HG03565 (cell line): ENCODE results near the gene NPM1.

Source experiments
- ATAC-seq: cut with Tn5 transposase; IDR thresholded peaks from one replicate; pipeline ENCODE4 v1.9.1; 2021; ENCODE audit warnings: mild to moderate bottlenecking, moderate library complexity; ENCODE audit not compliant: unreplicated experiment

The NPM1 gene

DNA sequence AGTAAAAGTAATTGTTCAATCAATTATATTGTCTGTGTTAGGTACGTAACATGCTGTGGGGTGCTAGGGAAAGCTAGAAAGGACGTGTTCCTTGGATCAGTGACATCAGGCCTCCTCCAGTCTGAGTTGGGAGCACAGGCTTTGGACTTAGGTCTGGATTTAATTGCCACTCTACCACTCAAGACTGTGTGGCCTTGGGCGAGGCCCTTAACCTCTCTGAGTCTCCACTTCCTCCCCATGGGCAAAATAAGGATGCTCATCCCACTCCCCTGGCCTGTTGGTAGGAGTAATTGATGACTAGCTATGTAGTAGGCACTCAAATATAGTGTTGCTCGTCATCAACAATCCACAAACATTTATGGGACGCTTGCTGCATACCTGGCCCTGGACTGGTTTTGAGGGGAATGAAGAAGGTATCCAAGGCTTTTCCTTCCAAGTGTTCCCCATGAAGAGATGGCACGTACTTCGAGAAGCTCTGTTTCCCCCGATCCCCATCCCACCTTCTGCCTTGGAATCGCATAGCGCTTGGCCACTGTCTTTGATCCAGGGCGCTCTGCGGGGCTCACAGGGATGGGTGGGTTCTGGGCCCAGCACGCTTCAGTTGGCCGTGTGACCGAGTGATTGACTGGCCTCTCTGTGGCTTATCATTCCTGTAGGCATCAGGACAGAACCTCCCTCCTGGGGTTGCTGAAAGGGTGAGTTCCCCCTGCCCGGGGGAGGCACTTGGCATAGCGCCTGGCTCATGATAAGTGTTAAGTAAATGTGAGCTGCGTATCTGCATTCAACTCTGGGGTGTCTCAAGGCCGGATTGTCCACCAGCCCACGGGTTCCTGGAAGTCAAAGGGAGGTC, 39.9 kb downstream of the NPM1 start:
- ATAC-seq = no peak

DNA sequence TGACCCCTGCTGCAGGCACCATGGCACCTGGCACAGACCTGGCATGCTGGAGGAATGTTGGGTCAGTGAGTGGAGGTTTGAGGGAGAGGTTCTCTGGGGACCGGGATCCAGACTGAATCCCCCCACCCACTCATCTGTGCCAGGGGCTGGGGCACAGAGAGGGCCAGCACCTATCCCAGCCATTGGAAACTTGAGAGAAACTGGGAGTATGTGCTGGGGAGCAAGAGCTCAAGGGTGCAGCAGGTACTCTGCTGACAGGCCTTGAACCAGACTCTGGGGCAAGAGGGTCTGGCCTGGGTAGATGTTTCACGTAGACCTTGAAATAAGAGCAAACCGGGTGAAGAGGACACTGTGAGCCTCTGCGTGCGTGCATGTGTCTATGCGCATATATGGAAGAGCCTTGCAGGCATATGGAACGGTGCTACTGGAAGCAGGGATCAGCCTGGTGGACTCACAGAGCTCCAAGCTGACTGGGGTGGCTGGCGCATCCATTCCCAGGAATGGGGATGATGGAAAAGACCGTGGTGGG, 40.6 kb downstream of the NPM1 start:
- no peak for ATAC-seq

GRCh38 chr5:171428809-171429542, 41.3 kb downstream of the NPM1 start:
- ATAC-seq = no peak

DNA sequence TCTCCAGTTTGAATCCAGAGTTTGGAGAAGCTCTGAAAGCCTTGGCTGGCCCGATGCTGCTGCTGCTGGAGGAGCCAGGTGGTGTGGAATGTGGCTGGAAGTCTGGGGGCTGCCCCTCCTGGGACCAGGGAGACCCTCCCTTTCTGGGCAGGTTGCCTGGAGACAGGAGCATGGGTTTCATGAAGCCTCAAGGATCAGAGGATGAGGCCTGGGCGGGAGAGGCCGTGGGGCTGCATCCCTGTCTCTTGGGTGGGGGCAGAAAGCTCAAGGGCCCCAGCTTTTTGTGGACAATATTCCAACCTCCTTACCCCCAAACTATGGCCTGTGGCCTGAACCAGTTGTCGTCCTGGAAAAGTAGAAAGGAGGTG, 41.9 kb downstream of the NPM1 start:
- no peak for ATAC-seq

DNA sequence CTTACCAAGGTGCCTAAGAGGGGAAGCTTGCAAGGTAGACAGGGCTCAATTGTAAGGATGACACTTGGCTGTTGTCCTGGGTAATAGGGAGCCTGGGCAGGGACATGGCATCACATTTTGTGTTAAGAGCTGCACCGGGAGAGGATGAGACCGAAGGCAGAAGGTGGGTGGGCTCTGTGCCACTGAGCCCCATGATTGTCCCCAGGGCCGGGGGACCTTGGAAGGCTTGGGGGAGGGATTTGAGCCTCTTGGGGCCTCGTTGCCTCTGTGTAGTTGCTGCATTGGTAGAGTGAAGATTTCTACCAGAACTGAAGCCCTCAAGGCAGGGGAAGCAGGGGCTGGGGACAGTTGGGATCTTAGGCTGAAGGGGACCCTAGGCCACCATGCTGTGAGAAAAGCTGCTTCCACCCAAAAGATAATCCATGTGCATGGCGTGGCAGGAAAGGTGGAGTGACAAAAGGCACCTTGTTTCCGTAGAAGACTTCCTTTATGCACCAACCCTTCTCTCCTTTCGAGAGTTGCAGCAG, 43.7 kb downstream of the NPM1 start:
- ATAC-seq = no peak

DNA sequence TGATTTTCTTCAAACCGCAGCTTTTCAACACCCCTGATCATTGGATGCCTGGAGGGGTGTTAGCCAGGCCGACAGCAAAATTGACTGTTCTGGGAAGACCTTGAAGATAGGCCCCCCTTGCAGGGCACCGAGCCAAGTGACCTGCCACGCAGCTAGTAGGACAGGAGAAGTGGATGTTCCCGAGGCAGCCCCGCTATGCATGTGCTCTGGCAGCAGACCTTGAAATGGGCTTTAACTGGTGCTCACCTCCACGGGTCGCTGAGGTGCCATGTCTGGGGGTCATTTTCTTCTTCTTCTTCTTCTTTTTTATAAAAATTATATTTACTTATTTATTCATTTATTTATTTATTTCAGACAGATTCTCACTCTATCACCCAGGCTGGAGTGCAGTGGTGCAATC, 44.4 kb downstream of the NPM1 start:
- no peak for ATAC-seq

DNA sequence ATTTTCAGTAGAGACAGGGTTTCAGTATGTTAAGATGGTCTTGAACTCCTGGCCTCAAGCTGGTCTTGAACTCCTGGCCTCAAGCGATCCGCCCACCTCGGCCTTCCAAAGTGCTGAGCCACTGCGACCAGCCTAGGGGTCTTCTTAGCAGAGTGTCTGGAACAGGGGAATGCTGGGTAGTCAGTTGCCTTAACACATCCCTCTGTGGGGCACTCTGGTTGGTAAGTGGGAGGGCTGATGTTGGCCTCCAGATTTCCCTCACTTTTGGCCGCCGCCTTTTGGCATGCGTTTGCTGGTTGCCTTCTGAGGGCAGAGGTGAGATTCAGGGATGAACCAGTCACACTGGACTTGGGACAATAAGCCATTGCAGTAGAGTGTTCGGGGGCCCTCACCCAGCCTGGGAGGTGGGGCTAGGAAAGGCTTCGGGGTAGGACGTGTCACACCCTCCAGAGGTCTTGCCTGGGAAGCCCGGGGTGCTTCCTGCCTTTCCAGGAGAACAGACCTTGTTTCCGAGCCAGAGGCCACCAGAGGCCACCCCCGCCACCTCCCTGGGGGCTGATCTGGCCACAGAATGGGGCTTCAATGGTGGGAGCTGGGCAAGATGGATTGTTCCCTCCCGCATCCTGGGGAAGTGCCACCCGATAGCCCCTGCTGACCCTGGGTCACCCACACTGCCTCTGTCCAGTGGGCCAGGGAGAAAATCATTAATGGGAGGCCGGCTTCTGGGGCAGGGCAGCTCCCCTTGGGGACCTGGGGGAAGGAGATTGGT, 45.1 kb downstream of the NPM1 start:
- no peak for ATAC-seq

DNA sequence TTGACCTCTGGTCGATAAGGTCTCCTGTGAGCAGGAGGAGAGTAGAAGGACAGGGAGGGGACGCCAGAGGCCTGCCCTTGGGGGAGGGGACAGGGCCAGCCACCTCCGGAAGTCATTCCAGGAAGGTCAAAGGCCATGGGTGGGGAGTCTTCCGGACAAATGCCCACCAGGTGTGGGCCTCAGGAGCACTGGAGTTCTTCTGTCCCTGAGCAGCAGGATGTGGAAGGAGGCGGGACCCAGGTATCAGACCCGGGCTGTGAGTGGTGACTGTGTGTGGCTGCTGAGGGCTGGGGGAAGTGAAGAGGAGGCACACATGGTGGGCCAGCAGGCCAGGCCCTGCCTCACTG, 45.7 kb downstream of the NPM1 start:
- no peak for ATAC-seq

DNA sequence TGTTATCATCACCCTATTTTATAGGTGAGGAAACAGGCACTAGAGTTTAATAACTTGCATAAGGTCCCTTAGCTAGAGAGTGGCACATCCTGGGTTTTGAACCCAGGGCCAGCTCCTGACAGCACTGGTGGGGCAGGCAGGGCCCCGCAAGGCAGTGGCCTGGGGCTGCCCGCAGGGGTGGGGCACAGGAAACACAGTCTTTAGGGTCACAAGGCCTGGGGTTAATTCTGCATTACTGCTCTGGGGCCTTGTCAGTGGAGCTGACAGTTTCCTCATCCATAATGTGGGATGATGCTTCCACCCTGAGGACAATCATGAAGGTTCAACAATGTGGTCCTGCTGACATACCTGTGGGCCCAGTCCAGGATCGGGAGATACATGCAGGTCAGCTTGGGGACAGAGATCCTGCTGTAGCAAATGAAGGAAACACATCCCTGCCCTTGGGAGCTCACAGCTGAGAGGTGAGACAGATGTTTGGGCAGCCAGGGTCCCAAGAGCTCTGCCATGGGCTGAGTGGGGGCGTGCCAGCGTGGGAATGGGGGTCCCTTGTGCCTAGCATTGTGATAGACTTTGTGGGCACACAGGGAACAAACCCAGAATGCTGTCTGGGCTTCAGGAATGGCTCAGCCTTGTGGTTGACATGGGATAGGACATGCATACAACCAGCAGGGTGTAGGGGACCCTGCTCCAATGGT, 46.5 kb downstream of the NPM1 start:
- no peak for ATAC-seq

DNA sequence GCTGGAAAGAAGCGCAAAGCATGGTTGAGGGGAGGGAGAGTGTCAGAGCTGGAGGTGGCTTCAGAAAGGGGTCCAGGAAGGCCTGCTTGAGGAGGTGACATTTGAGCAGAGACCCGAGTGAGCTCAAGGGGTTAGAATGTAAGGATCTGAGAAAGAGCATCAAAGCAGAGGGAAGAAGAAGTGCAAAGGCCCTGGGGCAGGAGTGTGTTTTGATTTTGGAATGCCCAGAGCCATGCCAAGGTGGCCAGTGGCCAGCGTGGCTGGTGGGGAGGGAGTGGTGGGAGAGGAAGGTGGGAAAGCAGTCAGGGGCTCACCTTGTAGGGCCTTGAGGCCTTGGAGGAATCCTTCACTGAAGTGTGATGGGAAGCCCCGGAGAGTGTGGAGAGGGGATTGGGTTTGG, 47.2 kb downstream of the NPM1 start:
- no peak for ATAC-seq

- ATAC-seq = no peak
Measured at GRCh38 chr5:171435908-171436307, 48.3 kb downstream of the NPM1 start.

GRCh38 chr5:171436804-171437285, 49.2 kb downstream of the NPM1 start:
- ATAC-seq = no peak

DNA sequence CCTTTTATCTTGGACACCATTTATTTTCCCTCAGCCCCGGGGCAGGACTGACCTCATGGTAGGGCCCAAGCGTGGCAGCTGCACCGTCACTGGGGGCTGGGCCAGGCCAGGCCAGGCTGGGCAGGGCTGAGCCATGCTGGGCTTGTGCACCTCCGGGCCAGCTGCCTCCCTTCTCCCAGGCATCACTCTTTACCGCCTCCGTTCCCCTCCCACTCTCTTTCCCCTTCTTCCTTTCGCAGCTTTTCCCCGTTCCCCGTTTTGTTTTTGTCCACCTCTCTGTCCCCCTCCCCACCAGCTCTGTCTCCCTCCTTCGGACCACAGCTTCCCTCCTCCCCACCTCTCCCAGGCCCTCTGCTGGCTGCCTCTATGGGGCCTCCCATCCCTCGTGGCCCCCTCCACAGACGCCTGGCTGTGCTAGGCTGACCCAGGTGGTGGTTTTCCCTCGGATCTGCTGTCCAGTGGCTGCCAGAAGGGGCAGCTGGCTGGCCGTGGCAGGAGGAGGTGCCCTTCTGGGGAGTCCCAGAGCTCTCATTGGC, 49.7 kb downstream of the NPM1 start:
- ATAC-seq = no peak

- no peak for ATAC-seq
Measured at GRCh38 chr5:171438738-171439137, 51.1 kb downstream of the NPM1 start.

- no peak for ATAC-seq
Measured at GRCh38 chr5:171441246-171441791, 53.7 kb downstream of the NPM1 start.

GRCh38 chr5:171442287-171443042, 54.8 kb downstream of the NPM1 start:
- no peak for ATAC-seq

DNA sequence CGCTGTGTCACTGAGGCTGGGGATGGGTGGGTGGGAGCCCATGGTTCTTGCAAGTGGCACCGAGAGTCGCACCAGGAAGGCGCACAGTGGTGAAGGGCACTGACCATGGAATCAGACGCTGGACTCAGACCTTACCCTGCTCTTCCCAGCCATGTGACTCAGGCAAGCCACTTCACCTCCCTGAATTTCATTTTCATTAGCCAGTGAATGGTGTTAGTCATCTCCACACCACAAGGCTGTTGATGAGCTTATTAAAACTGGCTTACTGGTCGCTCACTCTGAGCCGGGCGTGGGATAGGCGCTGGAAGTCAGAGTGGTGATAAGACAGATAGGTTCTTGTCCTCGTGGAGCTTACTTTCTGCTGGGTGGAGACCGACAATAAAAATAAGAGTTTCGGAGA, 56.9 kb downstream of the NPM1 start:
- no peak for ATAC-seq

- no peak for ATAC-seq
Measured at GRCh38 chr5:171445644-171446516, 58.2 kb downstream of the NPM1 start.
